ENCODE results near the gene NTNG1.

NTNG1 gene

DNA sequence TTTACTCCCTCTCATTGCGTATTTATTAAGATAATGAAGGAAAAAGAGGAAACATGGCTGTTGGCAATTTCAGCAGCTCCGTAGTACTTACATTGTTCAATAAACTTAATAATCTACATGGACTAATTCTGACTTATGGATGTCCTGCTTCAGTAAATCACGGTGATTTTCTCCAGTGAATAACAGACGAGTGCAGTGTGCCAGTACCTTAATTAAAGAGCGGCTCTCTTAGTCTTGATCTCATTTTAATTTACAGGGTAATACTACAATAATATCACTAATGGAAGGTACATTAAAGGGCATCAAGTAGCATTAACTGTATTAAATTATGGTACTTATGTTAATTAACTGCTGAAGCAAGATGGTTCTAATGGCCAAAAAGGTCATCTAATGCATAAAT, 187.2 kb downstream of the NTNG1 start:
- POLR2A ChIA-PET = no interaction called here
- no peak for DNase-seq (ENCODE audit: extremely low spot score)

DNA sequence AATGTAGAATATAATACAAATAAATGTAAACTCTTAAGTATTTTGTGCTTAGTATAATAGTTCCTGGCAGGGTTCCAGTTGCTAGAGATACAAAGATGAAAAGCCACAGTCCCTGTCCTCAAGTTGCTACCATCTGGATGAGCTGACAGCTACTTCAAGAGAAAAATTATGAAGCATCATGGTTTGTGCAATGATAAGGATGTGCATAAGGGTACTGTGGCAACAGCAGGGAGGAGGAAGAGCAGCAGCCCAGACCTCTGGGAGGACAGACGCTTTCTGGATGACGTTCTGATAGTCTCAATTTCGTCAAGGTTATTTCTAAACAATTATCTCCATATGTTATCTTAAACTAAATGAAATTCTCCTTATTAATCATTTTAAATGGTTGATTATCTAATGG, 198.9 kb downstream of the NTNG1 start:
- ChIA-PET CTCF (no interaction called here), POLR2A (no interaction called here)
- DNase-seq (ENCODE audit: extremely low spot score) = no peak
- TF ChIP-seq TARDBP (IDR thresholded peaks at IDR 0.05) (no peak), FOXM1 (IDR thresholded peaks at IDR 0.05; ENCODE audit: borderline replicate concordance) (no peak), SP1 (IDR thresholded peaks at IDR 0.05) (no peak), HDGF (IDR thresholded peaks at IDR 0.05; ENCODE audit: borderline replicate concordance) (no peak), L3MBTL2 (conservative IDR thresholded peaks at IDR 0.05) (no peak), FOXK2 (IDR thresholded peaks at IDR 0.05) (no peak), ARNT (IDR thresholded peaks at IDR 0.05) (no peak), NFRKB (IDR thresholded peaks at IDR 0.05) (no peak), ELF4 (IDR thresholded peaks at IDR 0.05) (no peak)

More for the DNA sequence above, 187.2 kb downstream of the NTNG1 start:
- TF ChIP-seq LEF1 (IDR thresholded peaks at IDR 0.05; ENCODE audit: borderline replicate concordance) (no peak), SUZ12 (IDR thresholded peaks at IDR 0.05) (no peak), NFRKB (IDR thresholded peaks at IDR 0.05) (no peak), TARDBP (IDR thresholded peaks at IDR 0.05) (no peak), ZNF384 (IDR thresholded peaks at IDR 0.05) (no peak), FOXA1 (IDR thresholded peaks at IDR 0.05) (no peak), ARNT (IDR thresholded peaks at IDR 0.05) (no peak), BHLHE40 (IDR thresholded peaks at IDR 0.05; ENCODE audit: borderline replicate concordance) (no peak), SP1 (IDR thresholded peaks at IDR 0.05) (no peak), FOXM1 (IDR thresholded peaks at IDR 0.05; ENCODE audit: borderline replicate concordance) (no peak), CTBP1 (IDR thresholded peaks at IDR 0.05; ENCODE audit: borderline replicate concordance) (no peak), L3MBTL2 (conservative IDR thresholded peaks at IDR 0.05) (no peak), ELF4 (IDR thresholded peaks at IDR 0.05) (no peak), HDGF (IDR thresholded peaks at IDR 0.05; ENCODE audit: borderline replicate concordance) (no peak)
- CTCF ChIA-PET = no interaction called here

DNA sequence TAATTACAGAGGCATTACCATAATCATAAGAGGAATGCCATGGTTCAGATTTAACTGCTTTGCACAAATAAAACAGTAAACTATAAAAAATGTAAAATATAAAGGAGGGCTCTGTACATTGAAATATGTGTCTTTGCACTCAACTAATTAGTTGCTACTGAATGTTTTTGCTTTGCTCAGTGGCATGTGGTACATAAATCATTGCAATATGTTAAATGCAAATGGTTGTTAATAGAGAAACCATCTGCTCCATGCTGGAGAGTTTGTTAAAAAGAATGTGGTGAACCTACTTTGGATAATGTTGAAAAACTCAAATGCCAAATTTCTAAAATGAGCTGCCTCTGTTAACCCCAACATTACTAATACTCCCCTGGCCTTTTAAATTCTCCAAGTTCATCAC, 201.5 kb downstream of the NTNG1 start:
- POLR2A ChIA-PET = no interaction called here
- CTCF ChIA-PET = no interaction called here
- DNase-seq (ENCODE audit: extremely low spot score) = no peak
- TF ChIP-seq L3MBTL2 (conservative IDR thresholded peaks at IDR 0.05) = no peak
- TF ChIP-seq HDGF (IDR thresholded peaks at IDR 0.05; ENCODE audit: borderline replicate concordance) = no peak
- TF ChIP-seq ARNT (IDR thresholded peaks at IDR 0.05) = no peak
- TF ChIP-seq FOXK2 (IDR thresholded peaks at IDR 0.05) = no peak
- TF ChIP-seq, protein P1, sequence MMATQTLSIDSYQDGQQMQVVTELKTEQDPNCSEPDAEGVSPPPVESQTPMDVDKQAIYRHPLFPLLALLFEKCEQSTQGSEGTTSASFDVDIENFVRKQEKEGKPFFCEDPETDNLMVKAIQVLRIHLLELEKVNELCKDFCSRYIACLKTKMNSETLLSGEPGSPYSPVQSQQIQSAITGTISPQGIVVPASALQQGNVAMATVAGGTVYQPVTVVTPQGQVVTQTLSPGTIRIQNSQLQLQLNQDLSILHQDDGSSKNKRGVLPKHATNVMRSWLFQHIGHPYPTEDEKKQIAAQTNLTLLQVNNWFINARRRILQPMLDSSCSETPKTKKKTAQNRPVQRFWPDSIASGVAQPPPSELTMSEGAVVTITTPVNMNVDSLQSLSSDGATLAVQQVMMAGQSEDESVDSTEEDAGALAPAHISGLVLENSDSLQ (IDR thresholded peaks at IDR 0.05) = no peak
- TF ChIP-seq SUZ12 (IDR thresholded peaks at IDR 0.05) = no peak
- no peak for TF ChIP-seq FOXM1 (IDR thresholded peaks at IDR 0.05; ENCODE audit: borderline replicate concordance)
- no peak for TF ChIP-seq FOXA1 (IDR thresholded peaks at IDR 0.05)

DNA sequence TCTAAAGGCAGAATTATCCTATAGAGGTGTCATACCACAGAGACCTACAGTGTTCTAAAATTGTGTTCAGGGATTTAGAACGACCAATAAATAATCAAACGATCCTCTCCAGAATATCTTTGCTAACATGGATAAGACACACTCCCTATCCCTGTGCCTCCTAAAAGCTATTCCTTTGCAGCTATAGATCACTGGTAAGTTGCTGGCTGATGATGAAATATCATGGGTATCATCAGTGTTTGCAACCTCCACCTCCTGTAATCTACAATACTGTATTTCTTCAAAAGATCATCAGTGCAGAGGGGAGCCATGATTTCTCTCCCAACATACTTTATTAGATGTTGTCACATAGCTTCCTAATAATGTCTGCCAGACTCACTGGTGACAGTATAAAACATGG, 201.9 kb downstream of the NTNG1 start:
- ChIA-PET CTCF (no interaction called here), POLR2A (no interaction called here)
- no peak for DNase-seq (ENCODE audit: extremely low spot score)
- TF ChIP-seq TARDBP (IDR thresholded peaks at IDR 0.05) (no peak), BHLHE40 (IDR thresholded peaks at IDR 0.05; ENCODE audit: borderline replicate concordance) (no peak), HDGF (IDR thresholded peaks at IDR 0.05; ENCODE audit: borderline replicate concordance) (no peak), FOXK2 (IDR thresholded peaks at IDR 0.05) (no peak), SUZ12 (IDR thresholded peaks at IDR 0.05) (no peak), L3MBTL2 (conservative IDR thresholded peaks at IDR 0.05) (no peak), CTBP1 (IDR thresholded peaks at IDR 0.05; ENCODE audit: borderline replicate concordance) (no peak), ELF4 (IDR thresholded peaks at IDR 0.05) (no peak), FOXA1 (IDR thresholded peaks at IDR 0.05) (no peak), LEF1 (IDR thresholded peaks at IDR 0.05; ENCODE audit: borderline replicate concordance) (no peak), NFRKB (IDR thresholded peaks at IDR 0.05) (no peak), ZNF384 (IDR thresholded peaks at IDR 0.05) (no peak)
- TF ChIP-seq, protein P1 (IDR thresholded peaks at IDR 0.05) = no peak

DNA sequence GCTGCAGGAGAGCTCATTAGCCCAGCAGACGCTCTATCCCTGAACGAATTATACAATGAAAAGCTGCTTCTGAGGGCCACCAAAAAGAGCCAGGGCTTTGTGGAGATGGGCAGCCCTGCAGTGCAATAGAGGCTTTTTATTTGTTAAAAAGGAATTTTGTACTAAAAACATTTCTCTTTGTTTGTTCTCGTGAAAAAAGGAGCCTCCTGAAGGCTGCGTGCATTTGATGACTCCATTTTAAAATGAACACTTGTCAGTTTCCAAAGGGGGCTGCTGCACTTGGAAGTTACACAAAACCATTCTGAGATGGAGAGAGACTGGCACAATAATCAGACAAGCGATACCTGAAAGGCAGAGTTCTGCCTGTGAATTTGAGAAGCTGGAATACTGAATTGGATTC, 202.8 kb downstream of the NTNG1 start:
- TF ChIP-seq FOXM1 (IDR thresholded peaks at IDR 0.05; ENCODE audit: borderline replicate concordance) = no peak
- no peak for TF ChIP-seq BHLHE40 (IDR thresholded peaks at IDR 0.05; ENCODE audit: borderline replicate concordance)
- no peak for TF ChIP-seq FOXK2 (IDR thresholded peaks at IDR 0.05)
- TF ChIP-seq FOXA1 (IDR thresholded peaks at IDR 0.05) = no peak
- TF ChIP-seq, protein P1 (IDR thresholded peaks at IDR 0.05) = no peak
- TF ChIP-seq L3MBTL2 (conservative IDR thresholded peaks at IDR 0.05) = no peak
- no peak for TF ChIP-seq ELF4 (IDR thresholded peaks at IDR 0.05)
- no peak for TF ChIP-seq ZNF384 (IDR thresholded peaks at IDR 0.05)
- TF ChIP-seq LEF1 (IDR thresholded peaks at IDR 0.05; ENCODE audit: borderline replicate concordance) = no peak
- TF ChIP-seq TARDBP (IDR thresholded peaks at IDR 0.05) = no peak
- no peak for TF ChIP-seq CTBP1 (IDR thresholded peaks at IDR 0.05; ENCODE audit: borderline replicate concordance)
- ChIA-PET CTCF (no interaction called here), POLR2A (no interaction called here)
- DNase-seq (ENCODE audit: extremely low spot score) = no peak

DNA sequence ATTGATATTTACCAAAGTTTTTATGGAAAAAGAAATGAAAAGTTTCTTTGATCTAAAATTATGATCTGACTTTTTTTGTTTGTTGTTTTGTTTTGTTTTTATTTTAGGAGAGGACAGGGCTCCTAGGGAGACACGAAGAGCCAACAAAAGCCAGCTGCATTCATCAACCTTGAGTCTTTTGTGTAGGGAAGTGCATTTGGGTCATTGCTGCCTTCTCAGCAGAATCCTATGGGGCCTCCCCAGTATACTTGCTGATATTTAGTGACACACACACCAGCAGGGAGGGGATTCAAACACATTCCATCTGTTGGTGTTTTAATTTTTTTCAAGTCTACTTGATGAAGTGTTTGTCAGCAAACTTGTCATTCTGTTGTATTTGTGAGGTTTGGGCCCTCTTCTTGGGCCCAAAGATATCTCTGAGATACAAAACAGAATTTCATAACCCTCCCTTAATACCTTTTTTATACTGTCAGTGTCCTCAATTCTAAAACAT, 203.5 kb downstream of the NTNG1 start:
- ChIA-PET CTCF (no interaction called here), POLR2A (no interaction called here)
- TF ChIP-seq, protein P1 (IDR thresholded peaks at IDR 0.05) = no peak
- TF ChIP-seq BHLHE40 (IDR thresholded peaks at IDR 0.05; ENCODE audit: borderline replicate concordance) (no peak), SUZ12 (IDR thresholded peaks at IDR 0.05) (no peak), ELF4 (IDR thresholded peaks at IDR 0.05) (no peak), NFRKB (IDR thresholded peaks at IDR 0.05) (no peak), ARNT (IDR thresholded peaks at IDR 0.05) (no peak), HDGF (IDR thresholded peaks at IDR 0.05; ENCODE audit: borderline replicate concordance) (no peak), CTBP1 (IDR thresholded peaks at IDR 0.05; ENCODE audit: borderline replicate concordance) (no peak), FOXA1 (IDR thresholded peaks at IDR 0.05) (no peak), FOXM1 (IDR thresholded peaks at IDR 0.05; ENCODE audit: borderline replicate concordance) (no peak), SP1 (IDR thresholded peaks at IDR 0.05) (no peak), TARDBP (IDR thresholded peaks at IDR 0.05) (no peak), L3MBTL2 (conservative IDR thresholded peaks at IDR 0.05) (no peak), LEF1 (IDR thresholded peaks at IDR 0.05; ENCODE audit: borderline replicate concordance) (no peak), ZNF384 (IDR thresholded peaks at IDR 0.05) (no peak), FOXK2 (IDR thresholded peaks at IDR 0.05) (no peak)
- no peak for DNase-seq (ENCODE audit: extremely low spot score)

All from HEK293T (cell line).